Subcutaneous adipose tissue (tissue), 4 donors: ENCODE data around the gene PLCD1. TPM values are rescaled to one million over a fixed set of nuclear protein-coding genes. Genes with fewer than 3 reads are reported as not detected.

ENCODE experiments used
- total RNA-seq, 4 donors: library from RNA; depleted of rRNA; stranded (reverse); fragments of >200 nt; gene quantifications; one replicate each; pipeline ENCODE4 v1.1.0, GENCODE V29; 2016
- TF ChIP-seq, protein P1 (sequence below): fragments of 450-650 bp; IDR thresholded peaks from one replicate; pipeline ENCODE4 v1.5.1; 2016; ENCODE audit warnings: low read depth, mild to moderate bottlenecking, control low read depth, antibody characterized with exemption, moderate library complexity

Gene PLCD1
- total RNA-seq, 4 donors from 2014 or later = 17.4 to 34.8 (median 25.2) TPM

DNA sequence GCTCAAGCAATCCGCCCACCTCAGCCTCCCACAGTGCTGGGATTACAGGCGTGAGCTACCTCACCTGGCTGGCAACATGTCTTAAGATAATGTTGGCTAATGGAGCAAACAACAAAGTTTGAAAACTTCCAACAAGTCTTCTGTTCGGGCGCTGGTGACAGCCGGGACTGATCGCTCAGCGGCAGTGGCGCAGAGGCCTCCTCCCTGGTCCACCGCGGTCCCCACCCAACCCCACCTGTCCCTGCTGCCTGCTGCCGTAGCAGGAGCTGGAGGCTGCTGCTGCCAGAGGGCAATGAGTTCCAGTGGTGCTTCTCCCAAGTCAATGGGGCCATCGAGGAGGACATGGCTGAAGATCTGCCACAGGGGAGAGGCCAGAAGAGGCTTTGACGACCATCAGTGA, 21.7 kb upstream of the PLCD1 start:
- TF ChIP-seq, protein P1, sequence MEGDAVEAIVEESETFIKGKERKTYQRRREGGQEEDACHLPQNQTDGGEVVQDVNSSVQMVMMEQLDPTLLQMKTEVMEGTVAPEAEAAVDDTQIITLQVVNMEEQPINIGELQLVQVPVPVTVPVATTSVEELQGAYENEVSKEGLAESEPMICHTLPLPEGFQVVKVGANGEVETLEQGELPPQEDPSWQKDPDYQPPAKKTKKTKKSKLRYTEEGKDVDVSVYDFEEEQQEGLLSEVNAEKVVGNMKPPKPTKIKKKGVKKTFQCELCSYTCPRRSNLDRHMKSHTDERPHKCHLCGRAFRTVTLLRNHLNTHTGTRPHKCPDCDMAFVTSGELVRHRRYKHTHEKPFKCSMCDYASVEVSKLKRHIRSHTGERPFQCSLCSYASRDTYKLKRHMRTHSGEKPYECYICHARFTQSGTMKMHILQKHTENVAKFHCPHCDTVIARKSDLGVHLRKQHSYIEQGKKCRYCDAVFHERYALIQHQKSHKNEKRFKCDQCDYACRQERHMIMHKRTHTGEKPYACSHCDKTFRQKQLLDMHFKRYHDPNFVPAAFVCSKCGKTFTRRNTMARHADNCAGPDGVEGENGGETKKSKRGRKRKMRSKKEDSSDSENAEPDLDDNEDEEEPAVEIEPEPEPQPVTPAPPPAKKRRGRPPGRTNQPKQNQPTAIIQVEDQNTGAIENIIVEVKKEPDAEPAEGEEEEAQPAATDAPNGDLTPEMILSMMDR = no peak

DNA sequence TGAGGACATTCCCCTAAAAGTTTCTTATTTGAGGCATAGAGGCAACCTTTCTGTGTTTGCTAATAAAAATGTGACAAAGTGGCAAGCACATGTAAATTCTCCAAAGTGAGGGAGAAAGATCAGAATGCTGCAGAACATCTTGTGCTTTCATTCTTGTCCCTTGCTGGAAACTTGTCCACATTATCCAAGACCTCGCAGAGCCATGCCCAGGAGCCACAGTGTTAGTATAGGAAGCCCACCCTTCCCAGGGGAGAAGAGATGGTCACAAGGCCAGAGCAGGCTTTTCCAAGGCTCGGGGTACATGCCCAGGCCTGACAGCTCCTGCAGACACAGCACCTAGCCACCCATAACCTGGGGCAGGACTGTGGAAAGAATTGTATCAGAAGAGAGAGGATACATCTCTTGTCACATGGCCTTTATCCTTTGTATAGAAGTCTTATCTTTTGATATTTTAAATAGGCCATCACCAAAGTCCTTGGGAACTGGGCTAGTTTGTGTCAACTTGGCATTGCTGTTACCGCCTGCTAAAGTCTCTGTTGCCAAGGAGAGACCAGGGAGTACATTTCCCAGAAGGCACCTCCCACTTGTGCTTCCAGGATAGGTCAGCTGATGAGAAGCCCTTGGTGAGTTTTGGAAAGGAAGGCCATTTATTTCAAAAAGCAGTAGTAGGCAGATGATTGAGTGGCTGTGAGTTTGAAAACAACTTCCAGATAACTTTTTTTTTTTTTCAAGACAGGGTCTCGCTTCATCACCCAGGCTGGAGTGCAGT, 20.1 kb upstream of the PLCD1 start:
- TF ChIP-seq, protein P1 = no peak

DNA sequence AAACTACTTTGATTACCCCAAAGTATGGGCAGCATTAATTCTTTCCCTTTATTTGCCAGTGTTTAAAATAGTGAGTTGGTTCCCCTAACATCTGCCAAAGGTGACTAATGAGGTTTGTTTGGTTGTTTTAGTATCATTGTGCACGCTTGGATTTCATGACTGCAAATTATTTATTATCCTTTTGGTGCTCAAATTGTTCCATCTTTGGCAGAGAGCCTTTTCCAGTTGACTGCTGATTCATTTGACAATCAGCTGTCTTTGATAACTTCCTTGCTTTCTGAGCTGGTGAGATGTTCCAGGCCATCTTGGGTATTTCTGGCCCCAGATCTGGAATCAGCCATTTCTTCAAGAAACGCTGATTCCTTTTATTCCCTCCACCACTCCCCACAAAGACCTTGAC, 18.5 kb upstream of the PLCD1 start:
- TF ChIP-seq, protein P1 = no peak

DNA sequence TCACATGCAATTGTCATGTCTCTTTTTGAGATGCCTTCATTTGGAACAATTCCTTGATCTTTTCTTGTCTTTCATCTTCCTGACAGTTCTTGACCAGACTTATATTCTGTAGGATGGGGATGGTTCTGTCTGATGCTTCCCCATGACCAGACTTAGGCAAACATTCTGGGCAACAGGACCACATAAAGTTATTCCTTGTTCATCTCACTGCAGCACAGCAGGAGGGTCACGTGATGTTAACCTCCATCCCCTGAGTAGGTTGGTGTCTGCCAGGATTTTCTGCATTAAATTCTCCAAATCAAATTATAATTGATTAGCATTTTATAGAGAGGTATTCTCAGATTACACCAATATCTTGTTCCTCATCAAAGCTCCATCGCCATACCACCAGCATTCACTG, 17.4 kb upstream of the PLCD1 start:
- TF ChIP-seq, protein P1 = no peak

DNA sequence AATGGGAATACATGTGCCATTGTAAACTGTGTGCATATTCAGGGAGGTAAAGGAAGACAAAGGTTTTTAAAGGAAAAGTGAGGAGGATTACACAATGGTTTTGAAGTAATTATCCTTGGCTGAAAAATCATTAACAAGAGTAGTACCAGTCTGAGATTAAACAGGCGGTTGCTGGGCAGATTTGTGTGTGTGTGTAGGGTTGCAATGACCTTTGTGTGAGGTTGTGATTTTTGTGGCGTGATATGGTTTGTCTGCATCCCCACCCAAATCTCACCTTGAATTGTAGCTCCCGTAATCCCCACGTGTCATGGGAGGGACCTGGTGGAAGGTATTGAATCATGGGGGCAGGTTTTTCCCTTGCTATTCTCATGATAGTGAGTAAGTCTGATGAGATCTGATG, 16.6 kb upstream of the PLCD1 start:
- TF ChIP-seq, protein P1 = no peak

DNA sequence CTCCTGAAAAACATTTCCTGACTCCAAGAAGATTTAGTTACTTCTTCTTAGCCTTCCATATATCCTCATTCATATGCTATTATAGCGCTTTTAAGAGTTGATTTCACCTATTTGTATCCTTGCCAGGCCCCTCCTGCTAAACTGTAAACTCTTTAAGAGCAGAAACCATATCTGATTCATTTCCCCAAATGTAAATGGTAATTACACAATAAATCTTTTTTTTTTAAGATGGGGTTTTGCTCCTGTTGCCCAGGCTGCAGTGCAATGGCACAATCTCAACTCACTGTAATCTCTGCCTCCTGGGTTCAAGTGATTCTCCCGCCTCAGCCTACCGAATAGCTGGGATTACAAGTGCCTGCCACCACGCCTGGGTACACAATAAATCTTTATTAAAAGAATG, 14.0 kb upstream of the PLCD1 start:
- TF ChIP-seq, protein P1 = no peak

DNA sequence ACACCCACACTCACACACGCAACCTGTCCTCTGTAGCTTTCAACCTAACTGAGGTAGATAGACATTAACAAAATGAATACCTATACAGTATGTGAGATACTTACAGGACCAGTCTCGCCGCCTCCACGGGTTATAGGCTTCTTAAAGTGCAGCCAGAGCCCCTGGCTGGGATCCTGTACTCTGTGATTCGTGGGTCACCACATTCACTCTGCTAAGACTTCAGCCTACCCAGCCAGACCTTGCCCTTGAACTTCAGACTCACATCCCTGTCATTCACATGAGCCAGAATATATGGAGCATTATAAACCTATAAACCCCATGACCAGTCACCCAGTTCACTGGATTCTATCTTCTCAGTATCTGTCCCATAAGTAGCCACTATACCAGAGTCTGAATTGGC, 11.0 kb upstream of the PLCD1 start:
- TF ChIP-seq, protein P1 = no peak
